Measurements from ENCODE around the gene EVI5. TPM values are rescaled to one million over a fixed set of nuclear protein-coding genes. Genes with fewer than 3 reads are reported as not detected.

EVI5 gene
- total RNA-seq, 1 experiment from 2014 or later = 18.9 TPM

GRCh38 chr1:92459871-92460320 is 325.0 kb downstream of the EVI5 start:
- no peak for DNase-seq (ENCODE audit: low read depth)

Other genes with a start within 250 kb of the EVI5 start
- gene RPL5, start 46.9 kb upstream of the EVI5 start, total RNA-seq (2014; rRNA removed; shearing (Covaris generic)) = 2,479 and 2,594 TPM in 2 replicates
- 12.5 and 13.2 TPM in 2 replicates for gene DIPK1A, start 176.4 kb upstream of the EVI5 start, total RNA-seq (2014; rRNA removed; shearing (Covaris generic))